GM13977 (cell line): Measurements from ENCODE around the gene APBB2.

Source experiments
- DNase-seq: peaks from one replicate; pipeline ENCODE4 v3.0.0; 2012; ENCODE audit warnings: low spot score
- CTCF ChIP-seq: IDR thresholded peaks from 2 replicates; pipeline ENCODE4 v1.5.1; 2012; ENCODE audit warnings: mild to moderate bottlenecking, control low read depth; ENCODE audit not compliant: insufficient read depth; ENCODE audit errors: extremely low read depth, missing control alignments
- in situ Hi-C: fragments of 300-500 bp; cut with MboI; formaldehyde crosslinking; loops from one replicate; pipeline ENCODE4 v1.12.0; 2022; ENCODE audit warnings: low sequenced_read_pairs, low pct_unique_long_range_greater_than_20kb, mixed read lengths, inconsistent platforms; ENCODE audit not compliant: unreplicated experiment

The APBB2 gene

GRCh38 chr4:41256740-41257256, 42.5 kb upstream of the APBB2 start, which contains the start of gene UCHL1:
UCHL1 (plus strand) TSS chr4:41256928; CDS start chr4:41256977, 49 bp downstream.
- DNase-seq: peak; percentile 38
- TF ChIP-seq CTCF: no peak
- in situ Hi-C loops: no loop called here

GRCh38 chr4:41256131-41256739, 41.9 kb upstream of the APBB2 start:
- TF ChIP-seq CTCF: no peak
- in situ Hi-C loops: no loop called here
- no peak for DNase-seq

GRCh38 chr4:41245983-41246382, 31.6 kb upstream of the APBB2 start:
- in situ Hi-C loops: no loop called here
- TF ChIP-seq CTCF: no peak
- DNase-seq: no peak

- DNase-seq: no peak
- TF ChIP-seq CTCF: no peak
- in situ Hi-C loops: no loop called here
These were observed 27.6 kb upstream of the APBB2 start for GRCh38 chr4:41241919-41242318.

GRCh38 chr4:41236508-41236907, 22.2 kb upstream of the APBB2 start:
- no peak for DNase-seq
- in situ Hi-C loops: no loop called here
- TF ChIP-seq CTCF: no peak

GRCh38 chr4:41236032-41236431, 21.7 kb upstream of the APBB2 start:
- in situ Hi-C loops: no loop called here
- no peak for DNase-seq
- TF ChIP-seq CTCF: no peak

- no peak for TF ChIP-seq CTCF
- DNase-seq: no peak
- in situ Hi-C loops: no loop called here
These were observed 18.5 kb upstream of the APBB2 start for GRCh38 chr4:41232856-41233255.
